GM23338 (cell line): ENCODE results near the gene UBE3B. TPM values are rescaled to one million over a fixed set of nuclear protein-coding genes. Genes with fewer than 3 reads are reported as not detected.

Experiments used
- ATAC-seq: fragments of 200-7000 bp; cut with Tn5 transposase; 3 replicates; pipeline ENCODE4 v1.9.1; 2020
- DNase-seq: peaks from one replicate; pipeline ENCODE4 v3.0.0-alpha.2; 2015; ENCODE audit warnings: low spot score
- H2AFZ ChIP-seq: fragments of 200-600 bp; sonication (generic); 2 replicates; pipeline ENCODE4 v1.8.0; 2016; ENCODE audit warnings: antibody characterized with exemption, mild to moderate bottlenecking, moderate library complexity
- H3F3A ChIP-seq: fragments of 200-600 bp; sonication (generic); replicated peaks from 2 replicates; pipeline ENCODE4 v1.8.0; 2017; ENCODE audit warnings: antibody characterized with exemption, mixed run types, low read depth
- H3K27ac ChIP-seq: fragments of 200-600 bp; sonication (generic); 2 replicates; pipeline ENCODE4 v1.6.1; 2016; ENCODE audit warnings: low read depth
- H3K27me3 ChIP-seq: fragments of 200-600 bp; sonication (generic); 2 replicates; pipeline ENCODE4 v1.8.0; 2016; ENCODE audit warnings: mild to moderate bottlenecking, mixed run types, moderate library complexity; ENCODE audit not compliant: insufficient read depth
- H3K36me3 ChIP-seq: fragments of 200-600 bp; sonication (generic); 2 replicates; pipeline ENCODE4 v1.8.0; 2016; ENCODE audit warnings: mild to moderate bottlenecking; ENCODE audit not compliant: insufficient read depth
- H3K4me1 ChIP-seq: fragments of 200-600 bp; sonication (generic); 2 replicates; pipeline ENCODE4 v1.8.0; 2016; ENCODE audit warnings: mild to moderate bottlenecking, moderate library complexity; ENCODE audit not compliant: insufficient read depth
- H3K4me2 ChIP-seq: fragments of 200-600 bp; sonication (generic); 2 replicates; pipeline ENCODE4 v1.7.1; 2017; ENCODE audit warnings: mixed run types
- H3K4me3 ChIP-seq: fragments of 200-600 bp; sonication (generic); 2 replicates; pipeline ENCODE4 v1.6.1; 2016; ENCODE audit warnings: mixed run types
- H3K79me2 ChIP-seq: fragments of 200-600 bp; sonication (generic); replicated peaks from 2 replicates; pipeline ENCODE4 v1.8.0; 2017; ENCODE audit warnings: mild to moderate bottlenecking; ENCODE audit not compliant: insufficient read depth
- H3K9me2 ChIP-seq: fragments of 200-600 bp; sonication (generic); 2 replicates; pipeline ENCODE4 v1.8.0; 2017; ENCODE audit not compliant: insufficient read depth
- H4K20me1 ChIP-seq: fragments of 200-600 bp; sonication (generic); replicated peaks from 2 replicates; pipeline ENCODE4 v1.8.0; 2017; ENCODE audit warnings: mild to moderate bottlenecking; ENCODE audit not compliant: insufficient read depth
- H3K27ac Mint-ChIP-seq: 2 replicates; pipeline ENCODE4 v1.8.0; 2020; ENCODE audit warnings: inconsistent platforms, mild to moderate bottlenecking, moderate library complexity, mixed read lengths
- H3K27me3 Mint-ChIP-seq: 3 replicates; pipeline ENCODE4 v1.8.0; 2022; ENCODE audit warnings: low read depth, mild to moderate bottlenecking, moderate library complexity, mixed read lengths, inconsistent platforms; ENCODE audit not compliant: insufficient read depth, poor library complexity
- H3K36me3 Mint-ChIP-seq: 3 replicates; pipeline ENCODE4 v1.8.0; 2021; ENCODE audit warnings: low read depth, mild to moderate bottlenecking, inconsistent platforms, moderate library complexity, mixed read lengths
- H3K4me1 Mint-ChIP-seq: 3 replicates; pipeline ENCODE4 v1.8.0; 2020; ENCODE audit warnings: mild to moderate bottlenecking, inconsistent platforms, mixed read lengths
- H3K4me3 Mint-ChIP-seq: 3 replicates; pipeline ENCODE4 v1.8.0; 2021; ENCODE audit warnings: moderate library complexity, mild to moderate bottlenecking, inconsistent platforms, mixed read lengths
- H3K9me3 Mint-ChIP-seq: 3 replicates; pipeline ENCODE4 v1.8.0; 2020; ENCODE audit warnings: moderate library complexity, mild to moderate bottlenecking, inconsistent platforms, mixed read lengths
- CREB1 ChIP-seq: fragments of 250-450 bp; sonication (Bioruptor Pico); IDR thresholded peaks from 2 replicates; pipeline ENCODE4 v1.5.0; 2020; ENCODE audit warnings: low read depth, mild to moderate bottlenecking, moderate library complexity
- EZH2 ChIP-seq: fragments of 200-600 bp; sonication (generic); IDR thresholded peaks from one replicate; pipeline ENCODE4 v1.8.0; 2017; ENCODE audit warnings: antibody characterized with exemption, mild to moderate bottlenecking, low read depth; ENCODE audit not compliant: unreplicated experiment
- JUNB ChIP-seq: IDR thresholded peaks from one replicate; pipeline ENCODE4 v1.6.1; 2016; ENCODE audit warnings: antibody characterized with exemption; ENCODE audit not compliant: unreplicated experiment
- POLR2AphosphoS5 ChIP-seq: IDR thresholded peaks from 2 replicates; pipeline ENCODE4 v1.6.1; 2016; ENCODE audit warnings: antibody characterized with exemption, low read depth
- REST ChIP-seq: IDR thresholded peaks from one replicate; pipeline ENCODE4 v1.6.1; 2018; ENCODE audit warnings: antibody characterized with exemption; ENCODE audit not compliant: unreplicated experiment
- STAT1 ChIP-seq: IDR thresholded peaks from one replicate; pipeline ENCODE4 v1.6.1; 2016; ENCODE audit warnings: antibody characterized with exemption; ENCODE audit not compliant: unreplicated experiment
- ZNF114 ChIP-seq: fragments of 250-450 bp; sonication (Bioruptor Pico); IDR thresholded peaks from 2 replicates; pipeline ENCODE4 v1.5.0; 2020; ENCODE audit warnings: mild to moderate bottlenecking, moderate library complexity
- ZNF331 ChIP-seq: fragments of 250-450 bp; sonication (Bioruptor Pico); IDR thresholded peaks from 2 replicates; pipeline ENCODE4 v1.5.0; 2020; ENCODE audit warnings: low read depth, mild to moderate bottlenecking, moderate library complexity
- ZNF462 ChIP-seq: fragments of 250-450 bp; sonication (Bioruptor Pico); IDR thresholded peaks from 2 replicates; pipeline ENCODE4 v1.5.0; 2020; ENCODE audit warnings: mild to moderate bottlenecking, moderate library complexity
- polyA plus RNA-seq: library from polyadenylated mRNA; unstranded; fragments of >200 nt; fragmentation: Nextera tagmentation; extraction: Ambion mirVana; gene quantifications from 2 replicates; pipeline ENCODE4 v1.2.1, GENCODE V29; 2016
- total RNA-seq: library from RNA; depleted of rRNA; stranded (reverse); fragments of >200 nt; shearing (Covaris generic); gene quantifications from 2 replicates; pipeline ENCODE4 v1.2.3, GENCODE V29; 2014

The UBE3B gene
- total and polyA plus RNA-seq, 2 experiments from 2014 or later, result 20.8 TPM

- H3K27ac Mint-ChIP-seq, result no peak overlapping the region
- no peaks in the 10 kb centered on the region for H3K9me3 Mint-ChIP-seq
- no peaks in the 10 kb centered on the region for H3K4me1 ChIP-seq
- H3K4me3 Mint-ChIP-seq, result no peak overlapping the region
- H3F3A ChIP-seq, result no peaks in the 10 kb centered on the region
- no peak overlapping the region for H3K4me3 ChIP-seq
- peaks cover 6% of the 10 kb centered on the region for H3K27me3 Mint-ChIP-seq
- DNase-seq (no peak), ATAC-seq (no peak)
- H3K9me2 ChIP-seq, result no peaks in the 10 kb centered on the region
- H3K27me3 ChIP-seq, result no peaks in the 10 kb centered on the region
- no peaks in the 10 kb centered on the region for H3K36me3 ChIP-seq
- no peak overlapping the region for H3K4me2 ChIP-seq
- no peaks in the 10 kb centered on the region for H4K20me1 ChIP-seq
- H3K36me3 Mint-ChIP-seq, result peaks cover 13% of the 10 kb centered on the region
- peaks cover 8% of the 10 kb centered on the region; the same call in 2 of the 3 replicates for H3K4me1 Mint-ChIP-seq
- TF ChIP-seq ZNF331 (no peak), STAT1 (no peak), EZH2 (no peak), REST (no peak)
- no peak overlapping the region for H3K27ac ChIP-seq
- no peak overlapping the region for H2AFZ ChIP-seq
- H3K79me2 ChIP-seq, result no peaks in the 10 kb centered on the region
These were observed 81.7 kb downstream of the UBE3B start for GRCh38 chr12:109559200-109559505.

- DNase-seq (no peak), ATAC-seq (no peak)
- Histone ChIP-seq H4K20me1 (no peaks in the 10 kb centered on the region), H3K9me2 (no peaks in the 10 kb centered on the region), H3F3A (no peaks in the 10 kb centered on the region), H3K4me2 (no peak overlapping the region), H3K4me3 (no peak overlapping the region), H3K4me1 (no peaks in the 10 kb centered on the region), H2AFZ (no peak overlapping the region), H3K27me3 (no peaks in the 10 kb centered on the region), H3K27ac (no peak overlapping the region), H3K79me2 (no peaks in the 10 kb centered on the region), H3K36me3 (no peaks in the 10 kb centered on the region)
- Mint-ChIP-seq H3K27me3 (peaks cover 6% of the 10 kb centered on the region), H3K4me1 (peaks cover 8% of the 10 kb centered on the region; the same call in 2 of the 3 replicates), H3K27ac (no peak overlapping the region), H3K9me3 (no peaks in the 10 kb centered on the region), H3K4me3 (no peak overlapping the region), H3K36me3 (peaks cover 13% of the 10 kb centered on the region)
- no peak for TF ChIP-seq ZNF462
- TF ChIP-seq ZNF114 (CRISPR knock-in tag), result no peak
- TF ChIP-seq ZNF331, result no peak
- TF ChIP-seq JUNB, result no peak
- no peak for TF ChIP-seq POLR2AphosphoS5
- TF ChIP-seq CREB1 (CRISPR knock-in tag), result no peak
- no peak for TF ChIP-seq EZH2
- TF ChIP-seq REST, result no peak
These were observed 82.2 kb downstream of the UBE3B start for GRCh38 chr12:109559601-109560000.
